ENCODE data around the gene STAB1. TPM values are rescaled to one million over a fixed set of nuclear protein-coding genes. Genes with fewer than 3 reads are reported as not detected.
A peak's percentile ranks its signal among the peaks of the same experiment; 100 is the strongest.

STAB1 gene
- total and polyA plus RNA-seq, 12 donors = 30.8 to 1,593 (median 466) TPM

DNA sequence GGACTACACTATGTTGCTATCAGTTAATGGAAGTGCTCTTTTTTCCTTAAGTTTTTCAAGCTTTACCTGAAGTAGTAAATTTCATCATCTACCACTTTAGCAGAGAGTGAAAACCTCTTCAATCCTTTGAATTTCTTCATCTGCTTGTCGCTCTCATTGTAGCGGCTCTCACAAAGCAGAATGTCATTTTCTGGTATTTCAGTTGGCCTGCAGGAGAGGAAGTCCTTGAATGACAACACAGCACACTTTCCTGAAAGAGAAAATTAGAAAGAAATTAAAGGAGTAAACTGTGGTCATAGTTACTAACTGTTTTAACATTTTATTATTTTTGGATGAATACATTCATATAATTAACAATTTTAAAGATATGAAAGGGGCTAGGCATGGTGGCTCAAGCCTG is 68.8 kb downstream of the STAB1 start:
- WGBS, 4 donors = 43 to 47% (median 44%) methylated on average over 2 of the region's 2 CpGs
- no peak for TF ChIP-seq POLR2A (IDR thresholded peaks at IDR 0.05)
- TF ChIP-seq, protein P1, sequence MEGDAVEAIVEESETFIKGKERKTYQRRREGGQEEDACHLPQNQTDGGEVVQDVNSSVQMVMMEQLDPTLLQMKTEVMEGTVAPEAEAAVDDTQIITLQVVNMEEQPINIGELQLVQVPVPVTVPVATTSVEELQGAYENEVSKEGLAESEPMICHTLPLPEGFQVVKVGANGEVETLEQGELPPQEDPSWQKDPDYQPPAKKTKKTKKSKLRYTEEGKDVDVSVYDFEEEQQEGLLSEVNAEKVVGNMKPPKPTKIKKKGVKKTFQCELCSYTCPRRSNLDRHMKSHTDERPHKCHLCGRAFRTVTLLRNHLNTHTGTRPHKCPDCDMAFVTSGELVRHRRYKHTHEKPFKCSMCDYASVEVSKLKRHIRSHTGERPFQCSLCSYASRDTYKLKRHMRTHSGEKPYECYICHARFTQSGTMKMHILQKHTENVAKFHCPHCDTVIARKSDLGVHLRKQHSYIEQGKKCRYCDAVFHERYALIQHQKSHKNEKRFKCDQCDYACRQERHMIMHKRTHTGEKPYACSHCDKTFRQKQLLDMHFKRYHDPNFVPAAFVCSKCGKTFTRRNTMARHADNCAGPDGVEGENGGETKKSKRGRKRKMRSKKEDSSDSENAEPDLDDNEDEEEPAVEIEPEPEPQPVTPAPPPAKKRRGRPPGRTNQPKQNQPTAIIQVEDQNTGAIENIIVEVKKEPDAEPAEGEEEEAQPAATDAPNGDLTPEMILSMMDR (IDR thresholded peaks at IDR 0.05) = no peak
- DNase-seq = no peak
- Histone ChIP-seq H3K4me1 (replicated peaks in 1 of 2) (peaks cover 0 to 16% of the 10 kb centered on the region in 2 donors), H3K27me3 (no peaks in the 10 kb centered on the region), H3K27ac (peak overlapping the region in 1 of 5 donors; percentile 29), H3K36me3 (replicated peaks in 1 of 2) (peaks cover 0 to 40% of the 10 kb centered on the region in 2 donors), H3K9me3 (replicated peaks in 1 of 3) (no peaks in the 10 kb centered on the region), H3K4me3 (no peak overlapping the region)
- intact Hi-C loops (cut with DNase I) = no loop called here

DNA sequence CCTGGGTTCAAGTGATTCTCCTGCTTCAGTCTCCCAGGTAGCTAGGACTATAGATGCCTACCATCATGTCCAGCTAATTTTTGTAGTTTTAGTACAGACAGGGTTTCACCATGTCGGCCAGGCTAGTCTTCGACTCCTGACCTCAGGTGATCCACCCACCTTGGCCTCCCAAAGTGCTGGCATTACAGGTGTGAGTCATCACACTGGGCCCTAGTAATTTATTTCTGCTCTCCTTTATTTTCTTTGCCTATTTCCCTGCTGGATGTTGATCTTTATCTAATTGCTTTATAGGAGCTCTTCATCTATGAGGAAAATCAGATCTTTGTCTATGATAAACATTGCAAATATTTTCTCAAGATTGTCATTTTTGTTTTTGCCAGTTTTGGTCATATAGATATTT is 72.9 kb downstream of the STAB1 start:
- Histone ChIP-seq H3K27ac (no peak overlapping the region), H3K4me1 (replicated peaks in 1 of 2) (peaks cover 0 to 10% of the 10 kb centered on the region in 2 donors), H3K4me3 (no peak overlapping the region), H3K36me3 (replicated peaks in 1 of 2) (peaks cover 0 to 15% of the 10 kb centered on the region in 2 donors), H3K9me3 (replicated peaks in 1 of 3) (no peaks in the 10 kb centered on the region), H3K27me3 (no peaks in the 10 kb centered on the region)
- intact Hi-C loops (cut with DNase I) = no loop called here
- 47 to 71% (median 57%) methylated on average over 2 of the region's 2 CpGs for WGBS, 4 donors
- DNase-seq = no peak
- TF ChIP-seq, protein P1 (IDR thresholded peaks at IDR 0.05) = no peak
- no peak for TF ChIP-seq POLR2A (IDR thresholded peaks at IDR 0.05)

DNA sequence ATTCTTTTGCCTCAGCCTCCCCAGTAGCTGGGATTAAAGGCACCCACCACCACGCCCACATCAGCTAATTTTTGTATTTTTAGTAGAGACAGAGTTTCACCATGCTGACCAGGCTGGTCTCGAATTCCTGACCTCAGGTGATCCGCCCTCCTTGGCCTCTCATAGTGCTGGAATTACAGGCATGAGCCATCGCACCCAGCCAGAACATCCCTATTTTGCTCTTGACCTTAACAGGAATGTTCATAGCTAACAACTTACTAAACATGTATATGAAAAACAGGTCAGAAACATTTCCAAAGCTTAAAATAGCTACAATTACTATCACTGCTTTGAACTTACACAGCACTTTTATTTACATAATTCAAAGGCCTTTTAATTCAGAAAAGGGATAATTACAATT is 74.9 kb downstream of the STAB1 start:
- 72 to 78% (median 78%) methylated on average over 4 of the region's 4 CpGs for WGBS, 4 donors
- DNase-seq = no peak
- TF ChIP-seq, protein P1 (IDR thresholded peaks at IDR 0.05) = no peak
- TF ChIP-seq POLR2A (IDR thresholded peaks at IDR 0.05) = no peak
- no peaks in the 10 kb centered on the region for H3K27me3 ChIP-seq
- H3K4me3 ChIP-seq = no peak overlapping the region
- H3K27ac ChIP-seq = no peak overlapping the region
- H3K36me3 ChIP-seq (replicated peaks in 1 of 2) = peaks cover 0 to 8% of the 10 kb centered on the region in 2 donors
- H3K4me1 ChIP-seq (replicated peaks in 1 of 2) = peaks cover 8 to 12% of the 10 kb centered on the region in 2 donors
- H3K9me3 ChIP-seq (replicated peaks in 1 of 3) = no peaks in the 10 kb centered on the region
- intact Hi-C loops (cut with DNase I) = no loop called here

DNA sequence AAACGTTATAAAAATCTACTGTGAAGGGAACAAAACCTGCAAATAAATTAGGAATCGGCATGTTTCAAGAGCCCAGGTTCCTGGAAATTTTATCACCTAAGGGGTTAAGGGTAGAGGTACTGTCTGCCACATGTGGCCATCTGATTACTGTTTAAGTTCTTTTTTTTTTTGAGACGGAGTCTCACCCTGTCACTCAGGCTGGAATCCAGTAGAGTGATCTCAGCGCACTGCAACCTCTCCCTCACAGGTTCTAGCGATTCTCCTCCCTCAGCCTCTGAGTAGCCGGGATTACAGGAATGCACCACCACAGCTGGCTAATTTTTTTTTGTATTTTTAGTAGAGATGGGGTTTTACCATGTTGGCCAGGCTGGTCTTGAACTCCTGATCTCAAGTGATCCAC is 77.1 kb downstream of the STAB1 start:
- no peak for DNase-seq
- TF ChIP-seq POLR2A (IDR thresholded peaks at IDR 0.05) = no peak
- TF ChIP-seq, protein P1 (IDR thresholded peaks at IDR 0.05) = no peak
- Histone ChIP-seq H3K4me1 (replicated peaks in 1 of 2) (peaks cover 8 to 12% of the 10 kb centered on the region in 2 donors), H3K27ac (no peak overlapping the region), H3K27me3 (no peaks in the 10 kb centered on the region), H3K9me3 (replicated peaks in 1 of 3) (no peaks in the 10 kb centered on the region), H3K36me3 (replicated peaks in 1 of 2) (peaks cover 0 to 22% of the 10 kb centered on the region in 2 donors), H3K4me3 (no peak overlapping the region)
- 61 to 73% (median 68%) methylated on average over 6 of the region's 6 CpGs for WGBS, 4 donors
- intact Hi-C loops (cut with DNase I) = no loop called here

Small RNA genes lying within 50 kb of the gene (small RNA-seq; reads per million reads assigned to genes)
- gene RNU6-856P = 0 reads per million in 2 donors
- 0 reads per million in 2 donors for gene RNU6ATAC16P

Other genes starting within 250 kb of the STAB1 start
- gene PPM1M, start 249.6 kb upstream of the STAB1 start, total RNA-seq = 10 to 100 TPM in 8 of 9 donors, 1 to 10 TPM in 1; 3.2 to 28.0 (median 20.4) TPM
- 10 to 100 TPM in 2 of 3 donors, 1 to 10 TPM in 1; 9.1 to 29.8 (median 23.1) TPM for gene PPM1M, start 249.6 kb upstream of the STAB1 start, polyA plus RNA-seq
- 10 to 100 TPM; 44.6 to 84.0 (median 54.8) TPM for gene WDR82, start 216.7 kb upstream of the STAB1 start, total RNA-seq
- gene WDR82, start 216.7 kb upstream of the STAB1 start, polyA plus RNA-seq = 10 to 100 TPM; 23.8 to 74.2 (median 24.6) TPM
- gene GLYCTK, start 207.5 kb upstream of the STAB1 start, total RNA-seq = 10 to 100 TPM in 6 of 9 donors, 1 to 10 TPM in 3; 8.1 to 17.9 (median 13.7) TPM
- 10 to 100 TPM in 2 of 3 donors, 1 to 10 TPM in 1; 4.9 to 31.7 (median 18.0) TPM for gene GLYCTK, start 207.5 kb upstream of the STAB1 start, polyA plus RNA-seq
- gene DNAH1, start 179.0 kb upstream of the STAB1 start, total RNA-seq = 10 to 100 TPM in 4 of 9 donors, 1 to 10 TPM in 5; 3.8 to 14.0 (median 7.6) TPM
- 10 to 100 TPM in 2 of 3 donors, 1 to 10 TPM in 1; 2.1 to 24.4 (median 16.6) TPM for gene DNAH1, start 179.0 kb upstream of the STAB1 start, polyA plus RNA-seq
- 100 to 1,000 TPM in 1 of 9 donors, 10 to 100 TPM in 8; 68.8 to 114 (median 89.4) TPM for gene BAP1, start 85.3 kb upstream of the STAB1 start, total RNA-seq
- gene BAP1, start 85.3 kb upstream of the STAB1 start, polyA plus RNA-seq = 100 to 1,000 TPM in 2 of 3 donors, 10 to 100 TPM in 1; 44.0 to 146 (median 122) TPM
- 10 to 100 TPM in 1 of 9 donors, 1 to 10 TPM in 8; 4.8 to 12.2 (median 7.2) TPM for gene PHF7, start 84.7 kb upstream of the STAB1 start, total RNA-seq
- 10 to 100 TPM in 1 of 3 donors, 1 to 10 TPM in 2; 4.0 to 13.1 (median 4.6) TPM for gene PHF7, start 84.7 kb upstream of the STAB1 start, polyA plus RNA-seq
- 1 to 10 TPM; 1.9 to 6.8 (median 3.0) TPM for gene SEMA3G, start 50.2 kb upstream of the STAB1 start, total RNA-seq
- gene SEMA3G, start 50.2 kb upstream of the STAB1 start, polyA plus RNA-seq = 1 to 10 TPM in 2 of 3 donors, under 1 TPM in 1; 0.81 to 6.4 (median 1.9) TPM
- gene TNNC1, start 41.3 kb upstream of the STAB1 start, total RNA-seq = 10 to 100 TPM in 3 of 9 donors, 1 to 10 TPM in 6; 1.1 to 42.0 (median 4.4) TPM
- 10 to 100 TPM in 2 of 3 donors, 1 to 10 TPM in 1; 4.2 to 32.7 (median 26.7) TPM for gene TNNC1, start 41.3 kb upstream of the STAB1 start, polyA plus RNA-seq
- gene NISCH, start 39.7 kb upstream of the STAB1 start, total RNA-seq = 100 to 1,000 TPM in 5 of 9 donors, 10 to 100 TPM in 4; 69.5 to 145 (median 107) TPM
- 100 to 1,000 TPM in 1 of 3 donors, 10 to 100 TPM in 2; 39.4 to 186 (median 93.5) TPM for gene NISCH, start 39.7 kb upstream of the STAB1 start, polyA plus RNA-seq
- 100 to 1,000 TPM in 3 of 9 donors, 10 to 100 TPM in 6; 48.6 to 180 (median 71.3) TPM for gene NT5DC2, start 38.5 kb downstream of the STAB1 start, total RNA-seq
- gene NT5DC2, start 38.5 kb downstream of the STAB1 start, polyA plus RNA-seq = 100 to 1,000 TPM in 2 of 3 donors, 10 to 100 TPM in 1; 91.9 to 384 (median 176) TPM
- gene UQCC5, start 41.3 kb downstream of the STAB1 start, total RNA-seq = 100 to 1,000 TPM in 1 of 9 donors, 10 to 100 TPM in 6, 1 to 10 TPM in 2; 1.1 to 114 (median 71.2) TPM
- 100 to 1,000 TPM in 1 of 3 donors, 10 to 100 TPM in 2; 34.9 to 330 (median 99.9) TPM for gene UQCC5, start 41.3 kb downstream of the STAB1 start, polyA plus RNA-seq
- 100 to 1,000 TPM in 1 of 9 donors, 10 to 100 TPM in 8; 32.9 to 108 (median 48.8) TPM for gene PBRM1, start 190.6 kb downstream of the STAB1 start, total RNA-seq
- gene PBRM1, start 190.6 kb downstream of the STAB1 start, polyA plus RNA-seq = 10 to 100 TPM in 2 of 3 donors, 1 to 10 TPM in 1; 4.2 to 23.4 (median 10.2) TPM
- gene GNL3, start 190.7 kb downstream of the STAB1 start, total RNA-seq = 10 to 100 TPM; 23.5 to 87.0 (median 54.2) TPM
- gene GNL3, start 190.7 kb downstream of the STAB1 start, polyA plus RNA-seq = 100 to 1,000 TPM in 1 of 3 donors, 10 to 100 TPM in 2; 71.8 to 229 (median 95.2) TPM
- 100 to 1,000 TPM in 1 of 9 donors, 10 to 100 TPM in 8; 53.4 to 151 (median 65.5) TPM for gene GLT8D1, start 210.5 kb downstream of the STAB1 start, total RNA-seq
- 10 to 100 TPM; 49.1 to 98.9 (median 52.5) TPM for gene GLT8D1, start 210.5 kb downstream of the STAB1 start, polyA plus RNA-seq
- 100 to 1,000 TPM; 114 to 409 (median 138) TPM for gene SPCS1, start 210.8 kb downstream of the STAB1 start, total RNA-seq
- 100 to 1,000 TPM in 1 of 3 donors, 10 to 100 TPM in 2; 42.2 to 259 (median 73.4) TPM for gene SPCS1, start 210.8 kb downstream of the STAB1 start, polyA plus RNA-seq